Right renal cortex interstitium (tissue), 3 donors: ENCODE results near the gene FLYWCH1. TPM values are rescaled to one million over a fixed set of nuclear protein-coding genes. Genes with fewer than 3 reads are reported as not detected.

ENCODE experiments used
- DNase-seq, 3 donors: peaks; one replicate each; pipeline ENCODE4 v3.0.0-alpha.2; 2013; ENCODE audit warnings: low read depth in 3 of 3, low spot score in 2 of 3
- polyA plus RNA-seq, 3 donors: library from polyadenylated mRNA; unstranded; fragments of 120-200 nt; gene quantifications; one replicate each; pipeline ENCODE4 v1.2.1, GENCODE V29; 2013; ENCODE audit not compliant: insufficient read length in 3 of 3

Gene FLYWCH1
- polyA plus RNA-seq, 3 donors, result 13.1 to 16.3 (median 14.6) TPM

DNA sequence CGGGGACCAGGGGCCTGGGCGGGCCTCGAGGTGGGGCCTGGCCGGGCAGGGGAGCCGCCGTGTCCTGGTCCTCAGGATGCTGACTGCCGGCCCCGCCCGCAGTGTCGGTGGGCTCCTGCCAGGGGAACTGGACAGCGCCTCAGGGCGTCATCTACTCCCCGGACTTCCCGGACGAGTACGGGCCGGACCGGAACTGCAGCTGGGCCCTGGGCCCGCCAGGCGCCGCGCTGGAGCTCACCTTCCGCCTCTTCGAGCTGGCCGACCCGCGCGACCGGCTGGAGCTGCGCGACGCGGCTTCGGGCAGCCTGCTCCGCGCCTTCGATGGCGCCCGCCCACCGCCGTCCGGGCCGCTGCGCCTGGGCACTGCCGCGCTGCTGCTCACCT, 55.1 kb downstream of the FLYWCH1 start:
- no peak for DNase-seq

DNA sequence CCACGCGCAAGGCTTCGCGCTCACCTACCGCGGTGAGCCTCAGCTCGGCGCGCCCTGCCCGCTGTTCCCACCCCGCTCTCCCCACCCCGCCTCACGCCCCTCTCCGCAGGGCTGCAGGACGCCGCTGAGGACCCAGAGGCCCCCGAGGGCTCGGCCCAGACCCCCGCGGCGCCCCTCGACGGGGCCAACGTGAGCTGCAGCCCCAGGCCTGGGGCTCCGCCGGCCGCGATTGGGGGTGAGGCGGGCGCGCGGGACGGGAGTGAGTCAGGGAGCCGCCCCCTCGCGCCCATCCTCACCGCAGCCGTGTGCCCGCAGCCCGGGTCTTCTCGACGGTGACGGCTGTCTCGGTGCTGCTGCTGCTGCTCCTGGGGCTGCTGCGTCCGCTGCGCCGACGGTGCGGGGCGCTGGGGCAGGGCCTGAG, 55.5 kb downstream of the FLYWCH1 start:
- DNase-seq, result no peak

DNA sequence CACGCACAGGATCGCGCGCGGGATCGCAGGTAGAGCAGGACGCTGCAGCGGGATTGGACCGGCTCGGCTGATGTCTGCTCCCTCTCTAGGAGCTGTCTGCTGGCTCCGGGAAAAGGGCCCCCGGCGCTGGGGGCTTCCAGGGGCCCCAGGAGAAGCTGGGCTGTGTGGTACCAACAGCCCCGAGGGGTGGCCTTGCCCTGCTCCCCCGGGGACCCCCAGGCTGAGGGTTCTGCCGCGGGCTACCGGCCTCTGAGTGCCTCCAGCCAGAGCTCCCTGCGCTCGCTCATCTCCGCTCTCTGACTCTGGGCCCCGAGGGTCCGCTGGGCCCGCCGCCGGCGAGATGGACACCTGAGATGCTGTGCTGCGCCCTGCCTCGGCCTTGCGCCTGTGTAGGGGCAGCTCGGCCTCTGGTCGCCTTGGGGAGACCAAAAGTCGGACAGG, 56.0 kb downstream of the FLYWCH1 start:
- DNase-seq, result no peak

DNA sequence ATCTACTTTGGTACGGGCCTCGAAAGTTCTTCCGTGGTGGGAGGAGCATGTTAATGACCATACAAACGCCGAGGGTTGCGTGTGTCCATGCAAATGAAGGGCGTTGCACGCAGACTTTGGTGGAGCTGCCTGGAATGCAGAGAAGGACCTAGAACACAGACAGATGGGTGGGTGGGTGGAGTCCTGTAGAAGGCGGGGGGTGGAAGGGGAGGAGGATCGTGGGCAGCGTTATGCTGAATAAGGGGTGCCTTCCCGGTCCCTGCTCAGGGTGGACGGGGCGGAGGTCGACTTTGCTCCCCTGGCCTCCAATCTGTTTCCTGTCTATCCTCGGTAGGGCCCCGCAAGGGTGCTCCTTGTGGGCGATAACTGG, 56.6 kb downstream of the FLYWCH1 start:
- no peak for DNase-seq

DNA sequence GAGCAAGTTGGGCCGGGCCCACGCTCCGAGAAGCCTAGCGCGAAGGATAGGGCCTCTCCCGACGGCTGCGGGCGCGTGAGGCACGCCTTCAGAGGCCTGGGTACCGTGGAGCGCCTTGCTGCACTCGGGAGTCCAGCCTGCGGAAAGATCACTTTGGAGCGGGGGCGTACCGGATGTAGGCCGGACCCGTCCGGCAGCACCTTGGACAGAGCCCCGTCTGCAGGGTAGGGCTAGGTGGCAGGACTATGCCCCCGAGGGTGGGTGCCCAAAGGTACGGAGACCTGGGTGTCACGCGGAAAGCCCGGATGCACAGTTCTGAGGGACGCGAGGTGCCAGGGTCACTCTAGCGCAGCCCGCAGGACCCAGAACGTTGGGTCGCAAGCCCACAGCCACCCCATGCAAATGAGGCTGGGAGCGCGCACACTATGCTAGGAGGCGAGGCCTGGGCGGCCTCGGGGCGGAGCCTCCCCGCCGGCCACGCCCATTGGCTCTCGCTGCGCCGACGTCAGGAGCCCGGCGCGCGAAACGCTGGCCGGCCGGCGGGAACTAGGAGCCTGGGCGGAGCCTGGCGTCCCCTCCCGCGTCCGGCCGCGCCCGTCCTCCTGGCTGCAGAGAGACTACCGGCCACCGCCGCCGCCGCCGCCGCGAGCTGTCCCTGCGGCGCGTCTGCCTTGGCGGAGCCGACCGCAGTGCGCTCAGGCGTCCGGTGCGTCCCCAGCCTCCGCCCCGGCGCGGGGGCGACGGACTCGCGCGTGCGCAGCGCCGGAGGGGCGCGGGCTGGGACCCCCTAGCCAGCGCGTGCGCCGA, 57.2 kb downstream of the FLYWCH1 start, which contains the start of gene PAQR4:
Gene PAQR4, plus strand, starts transcription at position 611 of the 807 bp plus-strand sequence. CDS start 327 bp downstream, outside the sequence.
- peak; percentile 72 to 80 (median 74) for DNase-seq

DNA sequence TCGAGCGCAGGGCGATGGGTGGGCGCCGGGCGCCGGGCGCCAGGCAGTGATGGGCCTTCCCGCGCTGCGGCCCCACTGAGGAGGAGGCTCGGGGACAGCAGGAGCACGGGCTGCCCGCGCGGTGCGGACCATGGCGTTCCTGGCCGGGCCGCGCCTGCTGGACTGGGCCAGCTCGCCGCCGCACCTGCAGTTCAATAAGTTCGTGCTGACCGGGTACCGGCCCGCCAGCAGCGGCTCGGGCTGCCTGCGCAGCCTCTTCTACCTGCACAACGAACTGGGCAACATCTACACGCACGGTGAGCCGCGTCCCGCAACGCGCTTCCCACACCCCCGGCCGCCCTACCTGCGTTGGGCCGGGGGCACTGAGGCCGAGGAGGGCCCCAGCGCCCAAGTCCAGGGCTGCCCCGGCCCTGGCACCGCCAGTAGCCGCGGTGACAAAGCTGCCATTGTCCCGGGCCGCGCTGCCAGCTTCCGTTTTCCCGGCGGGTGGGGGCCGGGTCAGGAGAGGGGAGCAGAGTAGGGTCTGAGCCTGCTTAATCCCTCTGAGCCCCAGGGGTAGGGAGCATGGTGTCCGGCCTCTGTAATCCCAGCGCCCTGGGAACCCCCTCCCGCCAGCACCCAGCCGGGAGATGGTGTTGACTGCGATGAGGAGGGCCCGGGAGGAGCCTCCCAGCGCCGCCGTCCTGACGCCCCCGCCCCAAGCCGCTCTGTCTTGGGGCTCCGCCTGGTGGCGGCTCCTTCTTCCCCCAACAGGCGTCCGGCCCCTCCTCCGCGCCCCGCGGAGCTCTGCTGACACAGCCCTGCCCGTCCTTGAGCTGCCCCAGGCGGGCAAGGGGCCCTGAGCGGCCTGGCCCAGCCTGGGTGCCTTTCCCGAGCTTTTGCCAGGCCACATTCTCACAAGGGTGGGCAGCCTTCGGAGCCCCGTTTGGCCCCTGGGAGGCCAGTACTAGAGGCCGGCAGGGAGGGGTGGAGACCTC, 58.1 kb downstream of the FLYWCH1 start:
- no peak for DNase-seq

DNA sequence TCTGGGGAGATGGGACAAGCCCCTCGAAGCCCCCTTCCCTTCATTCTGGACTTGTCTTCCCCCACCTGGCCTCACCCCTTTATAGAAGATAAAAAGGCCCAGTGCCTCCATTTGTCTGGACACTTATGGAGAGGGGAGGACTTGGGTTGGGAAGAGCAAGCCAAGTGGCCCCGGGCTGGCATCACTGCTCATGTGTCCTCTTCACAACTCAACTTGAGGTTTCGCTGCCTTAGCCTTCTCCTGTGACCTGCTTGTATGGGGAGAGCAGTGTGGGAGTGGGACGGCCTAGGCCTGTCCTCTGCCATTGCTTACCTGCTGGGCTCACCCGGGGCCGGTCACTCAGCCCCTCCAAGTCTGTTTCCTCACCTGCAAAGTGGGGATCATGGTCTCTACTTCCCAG, 58.8 kb downstream of the FLYWCH1 start:
- no peak for DNase-seq

DNA sequence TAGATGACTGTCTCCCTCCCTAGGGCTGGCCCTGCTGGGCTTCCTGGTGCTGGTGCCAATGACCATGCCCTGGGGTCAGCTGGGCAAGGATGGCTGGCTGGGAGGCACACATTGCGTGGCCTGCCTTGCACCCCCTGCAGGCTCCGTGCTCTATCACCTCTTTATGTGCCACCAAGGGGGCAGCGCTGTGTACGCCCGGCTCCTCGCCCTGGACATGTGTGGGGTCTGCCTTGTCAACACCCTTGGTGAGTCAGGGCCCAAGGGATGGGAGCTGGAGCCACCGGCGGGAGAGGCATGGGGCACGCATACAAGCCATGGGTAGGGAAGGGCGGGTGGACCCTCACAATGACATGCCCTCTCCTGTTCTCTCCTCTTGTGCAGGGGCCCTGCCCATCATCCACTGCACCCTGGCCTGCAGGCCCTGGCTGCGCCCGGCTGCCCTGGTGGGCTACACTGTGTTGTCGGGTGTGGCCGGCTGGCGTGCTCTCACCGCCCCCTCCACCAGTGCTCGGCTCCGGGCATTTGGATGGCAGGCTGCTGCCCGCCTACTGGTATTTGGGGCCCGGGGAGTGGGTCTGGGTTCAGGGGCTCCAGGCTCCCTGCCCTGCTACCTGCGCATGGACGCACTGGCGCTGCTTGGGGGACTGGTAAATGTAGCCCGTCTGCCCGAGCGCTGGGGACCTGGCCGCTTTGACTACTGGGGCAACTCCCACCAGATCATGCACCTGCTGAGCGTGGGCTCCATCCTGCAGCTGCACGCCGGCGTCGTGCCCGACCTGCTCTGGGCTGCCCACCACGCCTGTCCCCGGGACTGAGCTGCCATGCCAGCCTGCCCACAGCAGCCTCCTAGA, 59.6 kb downstream of the FLYWCH1 start:
- no peak for DNase-seq

DNA sequence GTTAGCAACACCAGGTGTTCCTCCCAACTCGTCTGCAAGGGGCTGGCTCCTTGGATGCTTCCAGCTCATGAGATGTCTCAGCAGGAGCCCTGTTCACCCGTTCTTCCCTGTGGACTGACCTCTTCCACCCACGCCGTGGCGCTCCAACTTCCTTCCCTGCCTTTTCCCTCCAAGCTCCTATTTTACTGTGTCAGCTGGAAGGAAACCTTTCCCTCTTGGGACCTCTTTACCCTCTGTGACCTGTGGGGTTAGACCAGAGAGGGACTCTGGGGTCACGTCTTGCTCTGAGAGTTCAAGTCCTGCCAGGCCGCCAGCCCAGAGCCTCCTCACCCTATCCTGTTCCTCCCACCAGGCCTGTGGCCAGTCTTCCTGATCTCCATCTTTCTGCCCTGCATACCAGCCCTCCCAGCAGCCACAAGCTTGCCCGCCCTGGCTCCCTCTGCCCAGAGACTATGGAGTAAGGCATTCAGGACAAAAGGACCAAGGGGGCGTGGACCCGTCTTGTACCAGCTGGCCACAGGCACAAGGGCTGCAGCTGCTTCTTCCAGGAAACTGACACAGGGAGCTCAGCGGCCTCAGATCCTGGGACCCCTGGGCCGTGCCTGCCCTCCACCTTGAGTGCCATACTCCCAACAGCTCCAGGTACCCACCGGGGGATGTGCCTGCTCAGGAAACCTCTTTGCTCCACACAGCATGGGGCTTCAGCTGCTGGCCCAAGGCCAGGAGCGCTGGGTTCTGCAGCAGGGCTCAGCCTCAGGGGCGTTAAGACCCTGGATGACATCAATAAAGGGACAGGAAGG, 60.5 kb downstream of the FLYWCH1 start:
- no peak for DNase-seq

DNA sequence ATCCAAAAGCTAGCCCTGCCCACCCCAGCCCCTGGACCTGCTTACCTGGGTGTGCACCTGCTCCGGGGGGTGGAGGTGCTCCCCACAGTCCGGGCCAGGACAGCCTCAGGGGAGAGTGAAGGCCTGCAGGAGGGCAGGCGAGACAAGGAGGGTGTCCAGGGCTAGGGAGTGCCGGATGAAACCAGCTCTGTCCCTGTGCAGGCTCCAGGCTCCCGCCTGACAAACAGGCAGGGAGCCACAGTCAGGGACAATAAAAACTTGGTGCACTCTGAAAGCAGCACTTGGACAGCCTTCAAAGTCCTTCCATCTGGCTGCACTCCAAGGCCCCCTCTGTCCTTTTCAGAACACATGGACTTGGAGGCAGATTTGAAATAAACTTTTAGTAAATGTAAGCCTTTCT, 61.4 kb downstream of the FLYWCH1 start:
- no peak for DNase-seq

DNA sequence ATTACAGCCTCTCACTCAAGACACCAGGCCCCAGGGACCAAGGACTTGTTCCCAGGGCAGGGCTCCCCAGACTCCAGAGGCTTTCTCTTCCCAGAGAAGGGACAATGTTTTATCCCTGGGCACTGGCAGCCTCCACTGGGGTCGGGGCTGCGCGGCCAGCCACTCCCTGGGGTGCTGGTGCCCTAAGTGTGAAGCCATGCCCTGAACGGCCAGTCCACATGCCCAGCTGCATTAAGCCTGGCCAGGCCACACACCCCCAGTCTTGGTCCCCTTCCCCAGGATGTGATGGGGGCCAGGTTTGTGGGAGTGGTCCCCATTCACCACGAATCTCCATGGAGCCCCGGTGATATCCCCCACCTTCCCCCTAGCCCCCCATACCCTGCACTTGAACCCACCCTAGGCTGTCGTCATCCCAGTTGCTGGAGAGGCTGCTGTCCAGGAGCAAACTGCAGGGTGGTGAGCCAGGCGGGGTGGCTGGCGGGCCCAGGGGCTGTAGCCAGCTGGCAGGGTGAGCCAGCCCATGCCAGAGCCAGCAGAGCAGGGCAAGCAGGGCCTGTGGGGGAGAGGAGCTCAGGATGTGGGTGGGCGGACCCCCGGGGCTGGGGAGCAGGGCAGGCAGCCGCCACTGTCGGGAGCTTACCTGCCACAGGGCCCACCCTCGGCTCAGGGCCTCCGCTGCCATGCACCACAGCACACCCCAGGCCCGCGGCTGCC, 62.0 kb downstream of the FLYWCH1 start:
- no peak for DNase-seq

DNA sequence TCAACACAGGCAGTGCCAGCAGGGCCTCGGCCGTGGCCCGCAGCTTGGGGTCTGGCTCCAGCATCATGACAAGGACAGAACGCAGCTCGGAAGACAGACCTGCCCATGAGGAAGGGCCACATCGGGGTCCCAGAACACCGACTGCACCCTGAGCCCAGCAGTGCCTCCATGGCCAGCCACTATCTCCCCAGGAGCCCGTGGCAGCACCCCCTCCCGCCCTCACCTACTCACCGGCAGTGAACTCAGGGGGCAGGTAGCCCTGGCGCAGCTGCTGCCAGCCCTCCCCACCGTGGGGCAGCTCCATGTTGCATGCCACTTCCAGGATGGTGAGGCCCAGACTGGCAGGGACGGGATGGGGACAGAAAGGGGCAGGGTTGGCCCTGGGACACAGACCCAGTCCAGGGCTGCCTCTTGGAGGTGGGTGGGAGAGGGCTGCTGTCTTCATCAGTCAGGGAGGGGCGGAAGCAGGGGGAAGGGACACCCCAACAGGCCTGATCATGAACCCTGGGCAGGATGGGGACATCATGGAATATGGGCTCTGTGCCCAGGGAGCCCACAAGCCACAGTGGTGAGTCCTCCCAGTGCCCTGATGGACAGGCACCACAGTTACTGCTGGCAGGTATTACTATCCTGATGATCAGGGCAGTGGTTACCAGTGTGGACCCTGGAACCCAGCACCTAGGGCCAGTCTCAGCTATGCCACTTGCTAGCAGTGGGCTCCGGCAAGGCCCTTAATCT, 62.8 kb downstream of the FLYWCH1 start:
- DNase-seq, result no peak

DNA sequence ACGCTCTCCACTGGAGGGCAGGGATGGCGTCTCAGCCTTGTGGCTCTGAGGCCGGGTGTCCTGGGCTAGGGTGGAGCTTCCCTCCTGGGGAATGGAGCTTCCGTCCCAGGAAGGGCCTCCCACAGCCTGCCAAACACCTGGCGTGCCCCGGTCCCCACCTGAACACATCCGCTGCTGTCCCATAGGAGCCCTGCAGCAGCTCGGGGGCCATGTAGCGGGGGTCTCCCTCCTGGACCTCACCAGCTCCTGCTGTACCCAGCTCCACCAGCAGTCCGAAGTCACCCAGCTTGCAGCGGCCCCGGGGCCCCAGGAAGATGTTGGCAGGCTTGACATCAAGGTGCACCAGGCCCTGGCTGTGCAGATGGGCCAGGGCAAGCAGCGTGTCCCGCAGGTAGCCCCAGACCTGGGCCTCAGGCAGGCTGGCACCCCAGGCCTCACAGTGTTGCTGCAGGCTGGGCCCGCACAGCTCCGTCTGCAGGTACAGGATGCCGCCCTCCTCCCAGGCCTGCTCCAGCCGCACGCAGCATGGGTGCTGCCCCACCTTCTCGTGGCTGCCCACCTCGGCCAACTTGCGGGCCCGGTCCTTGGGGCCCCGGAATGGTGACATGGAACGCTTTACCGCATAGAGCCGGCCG, 63.5 kb downstream of the FLYWCH1 start:
- no peak for DNase-seq

DNA sequence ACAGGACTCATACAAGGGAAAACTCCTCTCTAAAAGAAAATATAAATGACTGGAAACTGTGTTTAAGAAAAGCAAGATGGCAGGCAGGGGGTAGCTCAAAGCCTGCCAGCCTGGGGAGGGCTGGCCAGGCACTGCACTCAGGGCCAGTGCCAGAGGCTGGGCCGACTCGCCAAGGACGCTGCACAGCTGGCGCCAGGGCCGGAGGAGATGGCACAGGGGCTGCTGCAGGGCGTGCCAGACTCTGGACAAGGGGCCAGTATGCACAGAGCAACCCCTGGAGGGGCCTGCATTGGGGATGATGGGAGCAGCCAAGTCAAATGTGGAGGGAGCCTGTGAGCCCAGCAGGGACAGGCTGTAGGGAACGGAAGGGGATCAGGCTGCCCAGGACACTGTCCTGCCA, 64.5 kb downstream of the FLYWCH1 start:
- DNase-seq, result no peak

DNA sequence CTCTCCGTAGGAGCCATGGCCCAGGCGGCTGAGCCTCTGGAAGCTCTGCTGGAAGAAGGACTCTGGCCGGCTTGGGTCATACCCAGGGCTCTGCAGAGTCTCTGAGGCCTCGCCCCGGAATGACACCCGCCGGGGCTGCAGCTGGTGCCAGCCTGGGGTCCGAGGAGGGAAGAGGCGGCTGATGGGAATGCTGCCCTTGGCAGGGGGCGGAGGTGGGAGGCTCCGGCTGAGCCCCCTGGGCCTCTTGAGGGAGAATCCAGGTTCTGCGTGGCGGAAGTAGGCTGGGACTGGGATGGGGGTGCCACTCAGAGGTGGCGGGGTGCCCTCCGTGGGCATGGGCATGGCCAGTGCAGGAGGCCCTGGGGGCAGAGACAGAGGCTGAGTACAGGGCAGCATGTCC, 64.9 kb downstream of the FLYWCH1 start:
- DNase-seq, result no peak

DNA sequence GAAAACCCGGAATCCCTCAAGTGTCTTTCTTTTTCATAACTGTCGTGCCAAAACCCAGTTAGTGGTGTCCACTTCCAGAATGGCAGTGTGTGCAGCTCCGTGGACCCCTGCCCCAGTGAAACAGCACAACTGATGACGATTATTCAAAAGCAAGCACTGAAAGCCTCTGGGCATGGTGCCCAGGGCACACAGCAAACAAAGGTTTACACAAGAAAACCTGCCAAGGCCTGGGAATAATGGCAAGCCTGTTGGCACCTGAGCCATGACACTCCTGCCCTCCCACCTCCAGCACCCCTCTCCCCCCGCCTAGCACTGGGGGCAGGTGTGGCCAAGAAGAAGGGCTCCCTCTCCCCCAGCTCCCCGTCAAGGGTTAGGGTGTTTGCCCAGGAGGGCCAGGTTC, 65.7 kb downstream of the FLYWCH1 start:
- no peak for DNase-seq

DNA sequence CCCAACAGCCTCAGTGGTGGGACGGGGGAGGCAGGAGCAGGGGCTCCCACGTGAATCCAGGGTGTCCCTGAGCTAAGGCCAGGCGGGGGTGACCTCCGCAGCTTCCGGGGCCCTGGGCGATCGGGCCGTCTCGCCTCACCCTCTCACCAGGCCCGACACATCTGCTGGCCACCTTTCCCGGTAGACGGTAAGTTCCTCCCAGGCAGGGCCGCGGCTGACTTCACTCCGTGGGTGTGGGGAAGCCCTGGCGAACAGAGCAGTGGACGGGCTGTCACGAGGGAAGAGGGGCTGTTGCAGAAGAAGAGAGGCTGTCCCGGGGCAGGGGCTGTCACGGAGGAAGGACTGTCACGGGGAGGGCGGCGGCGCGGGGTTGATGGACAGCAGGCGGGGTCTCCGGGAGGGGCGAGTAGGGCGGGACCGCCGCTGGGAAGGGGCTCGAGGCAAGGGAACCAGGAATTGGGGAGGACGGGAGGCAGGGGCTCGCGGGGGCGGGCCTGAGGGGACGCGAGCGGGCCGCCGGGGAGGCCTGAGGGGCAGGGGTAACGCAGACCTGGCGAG, 68.0 kb downstream of the FLYWCH1 start:
- no peak for DNase-seq
